GOT3 (cell line): ENCODE results near the gene GALNT8.
"Not testable (repeated sequence)": the region's sequence is repeated elsewhere in the genome, so short reads cannot be mapped to it uniquely, and the experiment has no call there.

Experiments used
- DNase-seq: peaks from one replicate; lab custom pipeline; 2025; ENCODE audit warnings: mixed read lengths; lab: John Stamatoyannopoulos, UW

Gene GALNT8

DNA sequence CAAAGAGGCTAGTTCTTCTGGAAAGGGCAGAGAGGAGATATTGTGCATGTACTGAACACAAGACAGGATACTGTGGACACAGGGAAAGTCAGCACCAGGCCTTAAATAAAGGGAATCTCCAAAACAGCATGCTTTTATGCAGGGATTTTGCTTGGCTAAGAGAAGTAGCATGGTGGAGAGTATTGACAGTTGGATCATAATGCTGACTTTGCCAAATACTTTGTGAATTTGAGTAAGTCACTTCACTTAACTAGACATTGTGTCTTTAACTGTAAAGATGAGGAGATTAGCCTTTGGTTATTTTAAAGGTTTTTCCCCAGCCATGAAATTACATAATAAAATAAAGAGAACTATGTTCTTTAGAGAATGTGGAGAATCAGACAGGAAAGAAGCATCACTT, 24.5 kb downstream of the GALNT8 start:
- no peak for DNase-seq

DNA sequence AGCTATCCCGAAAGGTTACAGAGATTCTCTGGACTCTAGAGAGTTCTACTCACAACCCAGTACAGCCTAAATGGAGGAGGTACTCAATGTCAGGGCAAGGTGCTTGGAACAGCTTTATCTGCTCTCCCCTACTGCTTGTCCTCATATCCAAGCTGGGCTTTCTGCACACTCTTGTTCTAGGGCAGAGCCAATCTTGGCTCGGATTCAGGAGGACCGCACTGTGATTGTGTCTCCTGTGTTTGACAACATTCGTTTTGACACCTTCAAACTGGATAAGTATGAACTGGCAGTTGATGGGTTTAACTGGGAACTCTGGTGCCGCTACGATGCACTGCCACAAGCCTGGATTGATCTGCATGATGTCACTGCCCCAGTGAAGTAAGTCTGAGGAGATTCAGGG, 25.0 kb downstream of the GALNT8 start:
- DNase-seq: no peak

DNA sequence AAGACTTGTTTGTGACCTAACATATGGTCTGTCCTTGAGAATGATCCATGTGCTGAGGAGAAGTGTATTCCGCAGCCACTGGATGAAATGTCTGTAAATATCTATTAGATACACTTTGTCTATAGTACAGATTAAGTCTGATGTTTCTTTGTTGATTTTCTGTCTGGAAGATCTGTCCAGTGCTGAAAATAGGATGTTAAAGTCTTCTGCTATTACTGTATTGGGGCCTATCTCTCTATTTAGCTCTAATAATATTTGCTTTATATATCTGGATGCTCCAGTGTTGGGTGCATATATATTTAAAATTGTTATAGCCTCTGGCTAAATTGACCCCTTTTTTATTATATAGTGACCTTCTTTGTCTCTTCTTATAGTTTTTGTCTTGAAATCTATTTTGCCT, 31.5 kb downstream of the GALNT8 start:
- not testable (repeated sequence) for DNase-seq

DNA sequence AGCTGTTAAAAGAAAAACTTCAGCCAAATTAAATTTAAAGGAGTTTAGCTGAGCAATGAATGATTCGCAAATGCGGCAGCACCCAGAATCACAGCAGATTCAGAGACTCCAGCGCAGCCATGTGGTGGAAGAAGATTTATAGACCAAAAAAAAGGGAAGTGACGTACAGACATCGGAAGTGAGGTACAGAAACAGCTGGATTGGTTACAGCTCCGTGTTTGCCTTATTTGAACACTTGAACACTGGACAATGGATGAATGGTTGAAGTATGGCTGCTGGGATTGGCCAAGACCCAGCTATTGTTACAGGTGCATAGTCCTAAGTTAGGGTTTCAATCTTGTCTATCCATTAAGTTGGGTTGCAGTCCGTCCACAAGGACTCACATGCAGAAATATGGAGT, 42.6 kb downstream of the GALNT8 start:
- no peak for DNase-seq

DNA sequence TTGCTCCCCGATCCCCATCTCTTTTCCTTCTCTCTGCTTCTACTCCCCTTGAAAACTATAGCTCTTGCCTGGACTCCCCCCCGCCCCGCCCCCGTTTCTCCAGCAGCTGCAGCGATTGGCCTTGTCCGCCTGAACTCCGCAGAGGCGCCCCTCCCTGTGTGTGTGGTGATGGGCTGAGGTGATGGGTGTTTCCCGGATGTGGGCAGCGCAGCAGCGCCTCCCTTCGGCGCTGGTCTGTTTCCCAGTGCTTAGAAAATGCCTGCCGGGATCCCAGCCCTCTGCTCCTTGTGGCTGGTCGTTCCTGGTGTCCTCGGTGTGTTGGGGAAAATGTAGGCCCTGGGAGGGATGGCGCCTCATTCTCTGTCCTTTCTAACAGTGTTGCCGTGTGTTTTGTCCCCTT, 43.3 kb downstream of the GALNT8 start:
- no peak for DNase-seq

DNA sequence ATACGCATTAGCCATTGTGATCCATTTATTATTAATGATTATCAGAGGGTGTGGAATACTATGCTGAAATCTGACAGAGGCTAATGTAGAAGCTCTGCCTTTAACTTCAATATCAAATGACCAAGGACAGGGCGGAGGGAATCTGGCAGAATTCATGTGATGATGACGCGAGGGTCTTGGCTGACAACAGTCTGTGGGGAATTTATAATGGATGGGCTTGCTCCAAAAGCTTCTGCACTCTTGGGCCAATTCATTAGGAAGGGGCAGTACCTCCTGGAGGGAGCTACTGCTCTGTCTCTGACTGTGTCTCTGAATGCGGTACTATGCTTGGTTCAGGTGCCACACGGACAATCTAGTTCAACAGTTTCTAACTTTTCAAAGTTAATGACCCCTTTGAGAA, 46.2 kb downstream of the GALNT8 start:
- DNase-seq: no peak

DNA sequence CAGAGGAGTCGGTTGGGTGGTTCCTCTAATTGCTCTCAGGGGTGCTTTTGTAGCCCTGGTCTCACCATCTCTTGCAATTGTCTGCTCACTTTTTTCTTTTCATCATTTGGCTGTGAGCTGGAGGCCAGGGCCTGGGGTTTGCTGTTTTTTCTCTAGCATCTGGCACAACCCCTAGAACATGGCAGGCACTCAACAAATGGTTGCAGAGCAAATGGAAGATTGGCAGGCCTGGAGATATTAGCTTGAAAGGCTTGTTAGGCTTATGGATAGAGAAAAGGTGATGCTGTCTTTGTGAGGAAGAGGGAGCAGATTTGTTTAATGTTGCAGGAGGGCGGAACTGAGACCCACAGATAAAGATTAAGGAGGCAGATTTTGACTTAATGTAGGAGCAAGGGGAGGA, 47.0 kb downstream of the GALNT8 start:
- DNase-seq: no peak

DNA sequence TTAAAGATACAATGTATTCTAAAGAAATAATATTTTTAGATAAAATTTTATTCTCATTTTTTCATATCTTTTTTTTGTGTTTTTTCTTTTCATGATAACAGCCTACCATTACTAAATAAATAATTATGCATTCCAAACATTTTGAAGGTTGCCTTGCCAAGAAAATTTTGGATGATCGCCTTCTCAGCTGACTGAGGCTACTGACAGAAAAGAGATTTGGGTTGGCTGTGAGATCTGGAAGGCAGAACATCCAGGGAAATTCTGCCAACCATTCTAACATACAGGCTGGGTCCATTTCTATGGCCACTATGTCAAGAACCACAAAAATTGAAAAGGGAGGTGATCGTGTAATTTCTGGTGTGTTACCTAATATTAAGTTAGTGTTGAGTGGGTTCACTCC, 48.1 kb downstream of the GALNT8 start:
- no peak for DNase-seq

DNA sequence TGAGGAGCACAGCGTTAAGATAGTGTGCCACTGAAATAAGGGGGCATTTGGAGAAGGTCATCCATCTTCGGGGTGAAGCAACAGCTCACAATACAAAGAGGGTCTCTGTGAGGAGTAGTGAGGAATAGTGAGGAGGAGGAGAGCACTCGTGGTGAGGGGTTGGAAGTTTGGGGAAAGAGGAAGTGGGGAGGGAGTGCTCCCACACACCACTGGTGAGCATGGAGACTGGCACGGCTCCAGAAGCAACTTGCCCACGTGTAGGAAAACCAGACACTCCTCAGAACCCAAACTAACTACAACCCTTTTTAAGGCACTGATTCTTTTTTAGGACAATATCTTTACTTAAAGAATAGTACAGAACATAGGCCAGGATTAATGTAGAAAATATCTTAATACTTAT, 48.9 kb downstream of the GALNT8 start:
- no peak for DNase-seq

DNA sequence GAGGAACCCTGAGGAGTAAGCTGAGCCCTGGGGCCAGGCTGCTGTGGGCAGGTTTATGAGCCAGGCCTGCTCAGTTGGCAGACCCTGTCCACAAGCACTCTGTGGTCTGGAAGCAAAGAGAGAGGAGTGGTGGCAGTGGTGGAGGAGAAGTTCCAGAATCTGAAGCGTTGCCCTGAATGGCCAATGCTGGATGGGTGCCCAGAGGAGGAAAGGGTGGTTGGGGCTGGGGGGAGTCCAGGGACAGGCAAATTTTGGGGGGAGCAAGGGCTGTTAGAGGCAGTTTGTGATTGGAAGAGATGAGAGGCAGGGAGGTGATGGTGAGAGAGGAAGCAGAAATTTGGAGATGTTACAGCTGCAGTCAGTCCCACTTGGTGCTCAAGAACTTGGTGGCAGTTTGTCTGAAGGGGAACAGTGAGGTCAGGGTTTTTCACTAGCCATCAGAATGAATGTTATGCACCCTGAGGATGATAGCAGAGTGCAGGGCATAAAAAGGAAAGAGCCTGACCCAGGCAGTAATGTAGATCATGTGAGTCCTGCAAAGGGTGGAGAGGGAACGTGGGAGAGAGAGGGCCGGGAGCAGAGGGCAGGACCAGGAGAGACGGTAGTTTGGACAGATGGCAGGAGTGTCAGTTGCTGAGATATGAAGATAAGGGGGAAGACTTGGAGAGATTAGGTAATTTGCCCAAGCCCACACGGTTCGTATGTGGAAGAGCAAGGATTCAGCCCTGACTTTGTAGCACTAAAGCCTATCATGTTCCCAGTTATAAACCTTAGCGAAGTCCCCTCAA, 51.2 kb downstream of the GALNT8 start:
- no peak for DNase-seq

DNA sequence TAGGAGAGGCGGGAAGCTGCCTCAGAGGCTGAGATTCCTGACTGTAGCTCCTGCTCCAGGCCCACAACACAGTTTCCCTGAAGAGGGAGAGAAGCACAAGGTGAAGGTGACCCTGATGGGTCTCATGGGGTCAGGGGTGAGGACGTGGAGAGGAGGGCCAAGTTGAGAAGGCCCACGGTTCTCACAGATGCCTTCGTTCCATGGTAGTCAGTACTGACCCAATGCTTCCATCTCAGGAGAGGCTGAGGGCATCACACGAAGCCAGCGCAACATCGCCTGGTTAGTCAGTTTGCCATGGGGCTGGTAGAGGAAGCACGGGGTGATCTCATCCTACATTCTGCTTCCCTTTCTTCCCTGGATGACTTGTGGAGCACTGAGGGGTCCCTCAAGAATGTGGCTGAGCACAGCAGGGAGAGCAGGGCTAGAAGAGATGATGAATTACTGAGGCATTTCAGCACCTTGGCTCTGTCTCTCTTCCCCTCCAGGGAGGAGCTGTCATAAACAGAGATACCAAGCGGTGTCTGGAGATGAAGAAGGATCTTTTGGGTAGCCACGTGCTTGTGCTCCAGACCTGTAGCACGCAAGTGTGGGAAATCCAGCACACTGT, 51.9 kb downstream of the GALNT8 start:
- no peak for DNase-seq

DNA sequence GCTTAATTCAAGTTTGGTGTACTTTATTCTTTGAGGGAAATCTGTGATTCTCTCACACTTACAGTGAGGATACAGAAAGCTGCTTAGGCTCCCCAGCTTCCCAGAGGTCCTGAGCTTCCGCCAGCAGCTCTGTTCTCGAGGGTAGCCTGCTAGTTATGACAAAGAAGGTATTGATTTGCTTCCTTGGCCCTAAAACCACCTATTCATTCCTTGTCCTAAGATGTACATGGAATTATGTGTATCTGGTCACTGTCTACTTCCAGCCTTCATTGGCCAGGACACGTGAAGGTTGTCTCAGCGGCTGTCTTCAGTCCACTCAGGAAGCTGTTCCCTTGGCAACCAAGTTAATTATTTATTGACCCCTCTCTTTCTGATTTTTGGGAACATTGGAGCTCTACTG, 55.7 kb downstream of the GALNT8 start:
- no peak for DNase-seq

DNA sequence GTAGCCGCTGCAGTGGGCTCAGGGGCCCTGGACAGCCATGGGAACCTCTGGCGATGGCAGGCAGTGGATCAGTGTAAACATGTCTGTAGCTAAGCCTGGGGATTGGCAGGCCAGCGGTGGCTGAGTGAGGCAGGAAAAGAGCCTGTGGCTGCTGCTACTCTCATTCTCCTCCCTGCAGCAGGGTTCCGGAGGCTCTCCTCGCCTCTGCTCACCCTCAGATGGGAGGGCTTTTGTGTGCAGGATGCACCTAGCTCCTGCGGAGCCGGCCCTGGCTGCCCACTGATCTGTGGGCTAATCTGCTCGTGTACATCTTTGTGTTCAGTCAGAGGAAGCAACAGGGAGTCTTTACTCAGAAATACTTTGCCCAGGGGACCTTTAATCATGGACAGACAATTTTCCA, 59.5 kb downstream of the GALNT8 start:
- no peak for DNase-seq

DNA sequence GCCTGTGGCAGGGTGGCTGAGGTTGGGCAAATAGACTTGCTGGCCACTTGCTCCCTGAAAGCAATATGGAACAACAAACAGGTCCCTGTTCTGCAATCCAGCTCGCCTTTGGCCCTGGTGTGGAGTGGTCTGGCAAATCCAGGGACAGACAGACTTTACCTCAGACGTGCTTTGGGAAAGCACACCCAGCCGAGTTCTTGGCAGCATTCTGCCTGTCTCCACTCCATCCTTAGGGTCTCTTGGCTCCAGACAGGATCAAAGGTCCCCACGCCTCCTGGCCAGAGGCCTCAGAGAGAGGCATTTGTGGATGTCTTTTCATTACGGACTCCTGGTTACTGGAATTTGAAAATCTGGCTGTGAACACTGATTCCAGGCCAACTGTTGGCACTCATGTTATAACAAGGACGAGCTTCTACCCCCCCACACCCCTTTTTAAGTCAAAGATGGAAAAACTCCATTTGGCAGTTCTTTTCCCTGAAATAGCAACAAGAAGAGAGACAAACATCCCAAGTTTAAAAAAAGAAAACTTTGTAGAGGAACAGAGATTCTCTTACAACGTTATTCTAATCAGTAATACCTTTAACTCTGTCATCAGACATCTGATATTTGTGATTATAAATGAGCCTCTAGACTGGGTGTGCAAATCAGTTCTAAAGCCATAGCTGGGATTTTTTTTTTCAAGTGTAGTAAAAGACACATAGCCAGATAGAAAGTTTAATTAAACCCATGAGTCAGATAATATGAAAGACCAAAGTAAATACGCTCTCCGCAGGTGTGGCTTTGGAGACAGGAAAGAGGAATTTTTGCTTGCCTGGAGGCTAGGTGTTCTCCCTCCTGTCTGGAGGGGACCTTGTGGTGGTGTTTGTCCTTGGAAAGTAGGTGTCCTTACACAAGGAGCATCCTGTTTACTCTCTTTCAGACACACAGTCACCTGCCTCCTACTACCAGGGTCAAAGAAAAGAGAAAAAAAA, 60.7 kb downstream of the GALNT8 start:
- no peak for DNase-seq

DNA sequence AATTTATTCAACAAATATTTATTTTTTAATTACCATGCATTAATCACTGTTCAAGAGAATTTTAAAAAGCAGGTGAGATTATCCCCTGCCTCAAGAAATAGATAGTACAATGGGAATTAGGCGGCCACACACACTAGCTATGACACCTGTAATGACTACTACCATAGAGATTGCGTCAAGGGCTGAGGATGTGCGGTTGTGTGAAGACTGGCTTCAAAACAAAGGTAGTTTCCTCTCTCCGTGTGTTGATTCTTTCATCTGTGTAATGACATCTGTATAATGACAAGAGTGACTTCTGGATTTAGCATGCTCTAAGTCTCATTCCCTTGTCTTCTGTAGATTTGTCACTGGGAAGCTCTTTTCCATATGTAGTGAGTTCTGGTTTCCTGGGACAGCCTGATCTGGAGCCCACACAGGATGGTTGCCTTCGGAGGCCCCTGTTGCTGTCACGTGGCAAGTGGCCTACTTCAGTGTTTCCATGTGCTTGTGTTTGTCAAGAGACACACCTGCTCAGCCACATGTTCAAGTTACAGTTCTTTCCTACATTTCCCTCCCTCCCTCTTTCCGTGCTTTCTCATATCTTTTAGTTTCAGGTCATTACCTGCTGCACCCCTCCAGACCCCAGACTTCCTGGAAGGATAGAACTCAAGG, 64.3 kb downstream of the GALNT8 start:
- no peak for DNase-seq

DNA sequence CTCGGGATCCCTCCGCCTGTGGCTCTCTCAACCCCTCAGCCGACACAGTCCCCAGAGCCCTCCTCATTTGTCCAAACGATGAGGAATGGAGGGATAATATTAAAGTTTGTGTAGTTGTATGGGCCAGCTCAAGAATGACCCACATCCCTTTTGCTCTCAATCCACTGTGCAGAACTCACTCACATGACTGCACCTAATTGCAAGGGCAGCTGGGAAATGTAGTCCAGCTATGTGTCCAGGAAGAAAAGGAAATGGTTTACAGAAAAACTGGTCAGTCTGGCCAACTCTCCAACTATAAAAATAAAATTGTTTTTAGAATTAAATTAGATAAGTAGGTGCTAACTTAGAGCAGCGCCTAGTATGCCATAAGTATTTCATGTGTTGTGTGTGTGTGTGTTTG, 66.6 kb downstream of the GALNT8 start:
- no peak for DNase-seq

DNA sequence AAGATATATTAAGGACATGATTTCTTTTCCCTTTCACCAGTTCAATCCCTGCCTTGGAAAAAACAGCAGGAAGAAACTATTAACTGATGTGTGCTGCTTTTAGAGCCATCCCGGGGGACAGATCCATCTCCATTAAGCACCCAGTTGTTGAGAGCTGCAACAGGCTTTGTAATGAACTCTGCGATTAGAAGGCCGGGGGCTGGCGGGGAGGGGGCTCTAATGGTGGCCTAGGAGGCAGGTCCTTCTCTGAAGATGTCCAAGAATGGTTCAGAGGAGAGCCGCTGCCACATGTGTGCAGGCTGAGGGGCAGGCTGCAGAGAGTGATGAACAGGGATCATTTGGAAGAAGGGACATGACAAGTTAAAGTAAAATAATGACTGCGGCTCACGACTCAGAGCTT, 67.8 kb downstream of the GALNT8 start:
- DNase-seq: no peak

DNA sequence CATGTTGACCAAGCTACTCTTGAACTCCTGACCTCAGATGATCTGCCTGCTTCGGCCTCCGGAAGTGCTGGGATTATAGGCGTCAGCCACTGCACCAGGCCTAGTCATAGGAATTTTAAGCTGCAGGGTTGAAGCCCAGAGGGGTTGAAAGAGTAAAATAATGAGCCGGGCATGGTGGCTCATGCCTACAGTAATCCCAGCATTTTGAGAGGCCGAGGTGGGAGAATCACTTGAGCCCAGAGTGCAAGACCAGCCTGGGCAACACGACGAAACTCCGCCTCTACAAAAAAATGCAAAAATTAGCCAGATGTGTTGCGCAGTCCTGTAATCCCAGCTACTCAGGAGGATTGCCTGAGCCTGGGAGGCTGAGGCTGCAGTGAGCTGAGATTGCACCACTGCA, 69.6 kb downstream of the GALNT8 start:
- no peak for DNase-seq

DNA sequence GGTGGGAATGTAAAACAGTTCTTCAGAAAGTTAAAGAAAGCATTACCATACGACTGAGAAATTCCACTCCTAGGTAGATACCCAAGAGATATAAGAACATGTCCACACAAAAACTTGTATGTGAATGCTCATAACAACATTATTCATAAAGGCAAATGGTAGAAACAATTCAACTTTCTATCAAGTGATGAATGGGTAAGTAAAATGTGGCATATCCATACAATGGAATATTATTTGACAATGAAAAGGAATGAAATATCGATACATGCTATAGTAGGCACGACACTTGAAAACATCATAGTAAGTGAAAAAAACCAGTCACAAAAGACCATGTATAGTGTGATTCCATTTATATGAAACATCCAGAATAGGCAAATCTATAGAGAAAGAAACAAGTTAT, 71.3 kb downstream of the GALNT8 start:
- no peak for DNase-seq

DNA sequence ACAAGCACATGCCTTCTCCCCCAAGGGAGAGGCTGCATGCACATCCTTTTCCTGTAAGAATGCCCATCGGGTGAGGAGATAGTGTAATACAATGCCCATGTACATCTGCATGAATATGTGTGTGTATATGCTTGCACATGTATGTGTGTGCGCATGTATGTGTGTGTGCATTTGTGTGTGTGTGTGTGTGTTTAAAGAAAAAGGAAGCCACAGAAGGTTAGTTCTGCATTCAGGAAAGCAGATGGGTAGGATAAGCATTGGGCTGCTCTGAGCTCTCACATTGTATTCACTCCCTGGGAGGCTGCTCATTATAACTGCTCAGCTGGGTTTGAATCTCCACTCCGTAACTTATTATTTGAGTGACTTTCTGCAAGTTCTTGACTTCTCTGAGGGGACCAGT, 74.3 kb downstream of the GALNT8 start:
- no peak for DNase-seq

DNA sequence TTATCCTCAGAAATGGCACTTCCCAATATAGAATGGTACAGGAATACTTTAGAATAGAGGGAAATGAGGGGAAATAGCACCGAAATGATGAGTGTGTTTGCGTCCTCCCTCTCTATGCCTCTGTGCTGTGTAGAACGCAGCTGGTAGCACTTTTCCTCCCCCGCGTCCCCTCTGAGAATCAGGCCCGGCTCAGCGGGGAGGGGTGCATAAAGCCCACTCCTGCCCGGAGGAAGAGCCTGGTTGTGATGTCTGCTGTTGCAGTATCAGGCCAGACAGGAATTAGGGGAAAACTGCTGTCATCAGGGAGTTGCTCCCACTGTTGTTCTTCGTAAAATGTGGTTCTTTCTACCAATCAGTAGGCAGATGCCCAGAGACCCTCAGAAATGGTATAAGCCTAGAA, 76.0 kb downstream of the GALNT8 start:
- no peak for DNase-seq
